Measurements from ENCODE around the gene KRTAP10-7. TPM values are rescaled to one million over a fixed set of nuclear protein-coding genes. Genes with fewer than 3 reads are reported as not detected.

KRTAP10-7 gene
- total and polyA plus RNA-seq, 9 of the 15 experiments (the other 6 are each of a cell fraction or from before 2014, with no cell fraction given): not detected

DNA sequence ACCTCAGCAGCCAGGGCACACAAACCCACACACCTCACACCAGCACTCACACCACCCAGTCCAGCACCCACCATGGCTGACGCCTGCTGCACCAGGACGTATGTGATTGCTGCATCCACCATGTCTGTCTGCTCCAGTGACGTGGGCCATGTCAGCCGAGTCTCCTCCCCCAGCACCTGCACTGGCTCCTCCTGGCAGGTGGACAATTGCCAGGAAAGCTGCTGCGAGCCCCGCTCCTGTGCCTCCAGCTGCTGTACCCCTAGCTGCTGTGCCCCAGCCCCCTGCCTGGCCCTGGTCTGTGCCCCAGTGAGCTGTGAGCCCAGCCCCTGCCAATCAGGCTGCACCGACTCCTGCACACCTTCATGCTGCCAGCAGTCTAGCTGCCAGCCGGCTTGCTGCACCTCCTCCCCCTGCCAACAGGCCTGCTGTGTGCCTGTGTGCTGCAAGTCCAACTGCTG, 11.7 kb downstream of the KRTAP10-7 start, which contains the start of gene KRTAP10-8:
TSS of gene KRTAP10-8 (plus strand) at position 51 of the 458 bp plus-strand sequence. CDS start at position 73, 22 bp downstream.
- DNase-seq (ENCODE audit: extremely low read depth in 1 of 4, low spot score in 3 of 4): no peak
- FAIRE-seq: no peak
- peaks cover 3% of the 10 kb centered on the region for H3K9me1 ChIP-seq (ENCODE audit: control insufficient read depth, insufficient read depth, low read length)
- no peak within 1 kb of the TSS for H2AFZ ChIP-seq (ENCODE audit: low read depth, low read length)
- peaks cover 14 to 42% of the 10 kb centered on the region in 2 experiments; a peak in 4 of 5 replicates for H3K27me3 ChIP-seq (ENCODE audit: control insufficient read depth in 2 of 2, insufficient read depth in 2 of 2, low read length in 2 of 2)
- no peak within 1 kb of the TSS for H3K4me3 ChIP-seq
- H3K36me3 ChIP-seq (ENCODE audit: control insufficient read depth, insufficient read depth, low read length): no peaks in the 10 kb centered on the region
- ChIA-PET POLR2A (no interaction called here), CTCF (ENCODE audit: low intra/inter-chr PET ratio) (no interaction called here)
- no peak for ATAC-seq
- H4K20me1 ChIP-seq (replicated peaks; ENCODE audit: control insufficient read depth, insufficient read depth, low read length): no peaks in the 10 kb centered on the region
- in situ Hi-C loops (cut with MboI) (no loop called here), intact Hi-C loops (cut with micrococcal nuclease) (no loop called here)
- no peak within 1 kb of the TSS for H3K9ac ChIP-seq (ENCODE audit: insufficient read depth in 1 of 2, low read depth in 2 of 2, low read length in 2 of 2)
- H3K4me1 ChIP-seq (replicated peaks in 1 of 2; ENCODE audit: control insufficient read depth in 2 of 2, insufficient read depth in 2 of 2, low read length in 2 of 2): peaks cover 0 to 10% of the 10 kb centered on the region in 2 experiments; a peak in 2 of 5 replicates
- no peaks in the 10 kb centered on the region; the same call in none of the 2 replicates for H3K9me3 ChIP-seq (replicated peaks; ENCODE audit: control insufficient read depth, insufficient read depth, low read depth, low read length)
- WGBS (ENCODE audit: insufficient coverage, low coverage, missing lambda C conversion rate): 1% methylated on average over 8 of the region's 8 CpGs
- TF ChIP-seq CBFA2T3 (IDR thresholded peaks at IDR 0.05): no peak
- TF ChIP-seq ADNP (tag; IDR thresholded peaks at IDR 0.05): no peak
- TF ChIP-seq TAF9B (IDR thresholded peaks at IDR 0.05; ENCODE audit: partially characterized antibody): no peak
- TF ChIP-seq, protein P1, sequence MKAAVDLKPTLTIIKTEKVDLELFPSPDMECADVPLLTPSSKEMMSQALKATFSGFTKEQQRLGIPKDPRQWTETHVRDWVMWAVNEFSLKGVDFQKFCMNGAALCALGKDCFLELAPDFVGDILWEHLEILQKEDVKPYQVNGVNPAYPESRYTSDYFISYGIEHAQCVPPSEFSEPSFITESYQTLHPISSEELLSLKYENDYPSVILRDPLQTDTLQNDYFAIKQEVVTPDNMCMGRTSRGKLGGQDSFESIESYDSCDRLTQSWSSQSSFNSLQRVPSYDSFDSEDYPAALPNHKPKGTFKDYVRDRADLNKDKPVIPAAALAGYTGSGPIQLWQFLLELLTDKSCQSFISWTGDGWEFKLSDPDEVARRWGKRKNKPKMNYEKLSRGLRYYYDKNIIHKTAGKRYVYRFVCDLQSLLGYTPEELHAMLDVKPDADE (conservative IDR thresholded peaks at IDR 0.05; ENCODE audit: control insufficient read depth, low read depth, low read length): no peak
- TF ChIP-seq TEAD2 (tag; IDR thresholded peaks at IDR 0.05): no peak
- no TSS peak for BruUV-seq (replicated peaks)
- no peaks in the 10 kb centered on the region for H3K79me2 ChIP-seq (ENCODE audit: control insufficient read depth, insufficient read depth, low read length)
- H3K4me2 ChIP-seq (ENCODE audit: insufficient read depth, low read length): no peak within 1 kb of the TSS
- no peak within 1 kb of the TSS for H3K27ac ChIP-seq (ENCODE audit: extremely low read depth, low read depth, low read length)
